OCI-LY3 (cell line): ENCODE measurements around the gene ACAD9.

Experiments
- EZH2phosphoT487 ChIP-seq: fragments of 200-600 bp; shearing (Covaris generic); IDR thresholded peaks from 2 replicates; pipeline ENCODE4 v1.6.1; 2018; ENCODE audit warnings: antibody characterized with exemption, mixed run types, low read depth
- TF ChIP-seq, protein P1 (sequence below): fragments of 200-600, 300-600 bp; sonication (generic); IDR thresholded peaks from 2 replicates; pipeline ENCODE4 v1.5.1; 2014; ENCODE audit warnings: antibody characterized with exemption, low read length, low read depth

DNA sequence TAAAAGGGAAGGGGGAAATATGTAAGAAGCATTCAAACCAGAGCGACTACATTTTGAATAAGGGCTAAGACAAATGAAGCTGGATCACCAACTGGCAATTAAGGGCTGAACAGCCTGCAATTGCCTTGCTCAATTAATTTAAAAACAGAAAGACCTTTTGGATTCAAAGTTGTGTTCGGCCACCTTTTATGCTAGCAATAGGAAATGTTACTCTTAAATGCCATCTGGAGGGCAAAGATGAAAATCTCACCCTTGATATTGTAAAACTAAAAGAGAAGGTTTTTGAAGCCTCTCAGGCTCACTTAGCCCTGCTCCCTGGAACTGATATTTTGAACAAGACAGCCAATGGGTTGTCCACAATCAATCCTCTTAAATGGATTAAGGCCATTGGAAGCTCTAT, 44.2 kb downstream of the ACAD9 start:
- TF ChIP-seq, protein P1, sequence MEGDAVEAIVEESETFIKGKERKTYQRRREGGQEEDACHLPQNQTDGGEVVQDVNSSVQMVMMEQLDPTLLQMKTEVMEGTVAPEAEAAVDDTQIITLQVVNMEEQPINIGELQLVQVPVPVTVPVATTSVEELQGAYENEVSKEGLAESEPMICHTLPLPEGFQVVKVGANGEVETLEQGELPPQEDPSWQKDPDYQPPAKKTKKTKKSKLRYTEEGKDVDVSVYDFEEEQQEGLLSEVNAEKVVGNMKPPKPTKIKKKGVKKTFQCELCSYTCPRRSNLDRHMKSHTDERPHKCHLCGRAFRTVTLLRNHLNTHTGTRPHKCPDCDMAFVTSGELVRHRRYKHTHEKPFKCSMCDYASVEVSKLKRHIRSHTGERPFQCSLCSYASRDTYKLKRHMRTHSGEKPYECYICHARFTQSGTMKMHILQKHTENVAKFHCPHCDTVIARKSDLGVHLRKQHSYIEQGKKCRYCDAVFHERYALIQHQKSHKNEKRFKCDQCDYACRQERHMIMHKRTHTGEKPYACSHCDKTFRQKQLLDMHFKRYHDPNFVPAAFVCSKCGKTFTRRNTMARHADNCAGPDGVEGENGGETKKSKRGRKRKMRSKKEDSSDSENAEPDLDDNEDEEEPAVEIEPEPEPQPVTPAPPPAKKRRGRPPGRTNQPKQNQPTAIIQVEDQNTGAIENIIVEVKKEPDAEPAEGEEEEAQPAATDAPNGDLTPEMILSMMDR: no peak
- no peak for TF ChIP-seq EZH2phosphoT487
